Measurements from ENCODE around the gene TTC23L. TPM values are rescaled to one million over a fixed set of nuclear protein-coding genes. Genes with fewer than 3 reads are reported as not detected.

TTC23L gene
- total RNA-seq, 1 experiment from 2014 or later: not detected

GRCh38 chr5:34833090-34833489, 5.9 kb upstream of the TTC23L start:
- no peak for DNase-seq (ENCODE audit: low spot score)

DNA sequence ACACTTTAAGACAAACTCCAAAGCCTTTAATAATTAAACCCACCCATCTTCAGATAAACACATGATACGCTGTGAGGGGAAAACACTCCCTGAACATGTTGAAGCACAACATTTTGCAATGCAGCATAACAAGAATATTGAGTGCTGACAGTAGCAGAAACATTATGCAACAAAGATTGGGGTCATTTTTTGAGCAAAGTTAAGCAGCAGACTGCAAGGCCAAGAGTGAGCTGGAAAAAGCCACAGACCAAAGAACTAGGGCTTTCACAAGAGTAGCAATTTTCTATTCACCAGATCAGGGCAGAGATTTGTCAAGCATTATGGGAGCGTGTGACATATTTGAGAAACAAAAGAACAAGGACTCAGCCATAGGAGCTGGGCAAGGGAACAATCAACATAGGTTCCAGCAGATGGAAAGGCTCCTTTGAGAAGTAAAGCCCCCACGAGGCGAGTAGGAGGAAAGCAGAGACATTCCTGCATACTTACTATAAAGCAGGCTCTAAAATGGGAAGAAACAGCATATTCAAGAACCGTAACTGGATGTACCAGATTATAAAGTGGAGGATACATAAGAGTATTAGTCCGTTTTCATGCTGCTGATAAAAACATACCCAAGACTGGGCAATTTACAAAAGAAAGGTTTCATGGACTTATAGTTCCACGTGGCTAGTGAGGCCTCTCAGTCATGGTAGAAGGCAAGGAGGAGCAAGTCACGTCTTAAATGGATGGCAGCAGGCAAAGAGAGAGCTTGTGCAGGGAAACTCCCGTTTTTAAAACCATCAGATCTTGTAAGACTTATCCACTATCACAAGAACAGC, 4.8 kb upstream of the TTC23L start:
- no peak for DNase-seq (ENCODE audit: low spot score)

- DNase-seq (ENCODE audit: low spot score): no peak
Observed at GRCh38 chr5:34834794-34835089, 4.2 kb upstream of the TTC23L start.

- DNase-seq (ENCODE audit: low spot score): no peak
Observed at GRCh38 chr5:34835664-34836063, 3.3 kb upstream of the TTC23L start.

DNA sequence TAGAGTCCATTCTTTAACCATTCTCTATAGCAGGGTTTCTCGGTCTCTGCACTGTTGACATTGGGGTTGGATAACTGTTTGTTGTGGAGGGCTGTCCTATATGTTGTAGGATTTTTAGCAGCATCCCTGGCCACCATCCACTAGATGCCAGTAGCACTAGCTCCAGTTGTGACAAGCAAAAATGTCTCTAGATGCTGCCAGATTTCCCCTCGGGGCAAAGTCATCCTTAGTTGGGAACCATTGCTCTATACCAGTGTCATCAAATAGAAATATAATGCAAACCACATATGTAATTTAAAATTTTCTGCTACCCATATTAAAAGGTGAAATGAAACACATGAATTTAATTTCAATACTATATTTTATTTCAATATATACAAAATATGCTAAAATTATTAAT, 2.9 kb downstream of the TTC23L start:
- DNase-seq (ENCODE audit: low spot score): no peak

DNA sequence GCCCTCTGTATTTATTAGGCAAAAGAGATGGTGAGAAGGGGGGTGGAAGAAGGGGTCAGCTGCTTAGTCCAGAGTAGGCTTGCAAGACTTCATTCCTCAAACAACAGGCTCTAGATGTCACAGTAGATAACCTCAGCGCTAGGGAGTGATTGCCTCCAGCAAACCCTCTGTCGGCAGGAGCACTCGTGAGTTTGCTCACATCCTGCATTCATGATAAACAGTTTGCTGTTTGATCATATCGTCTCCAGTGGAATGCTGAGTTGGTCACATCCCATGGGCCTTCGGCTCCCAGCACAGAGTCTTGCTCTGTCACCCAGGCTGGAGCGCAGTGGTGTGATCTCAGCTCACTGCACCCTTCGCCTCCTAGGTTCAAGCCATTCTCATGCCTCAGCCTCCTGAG, 3.6 kb downstream of the TTC23L start:
- no peak for DNase-seq (ENCODE audit: low spot score)

GRCh38 chr5:34843497-34843896, 4.5 kb downstream of the TTC23L start:
- DNase-seq (ENCODE audit: low spot score): no peak

GRCh38 chr5:34844106-34844505, 5.1 kb downstream of the TTC23L start:
- no peak for DNase-seq (ENCODE audit: low spot score)

- no peak for DNase-seq (ENCODE audit: low spot score)
Observed at GRCh38 chr5:34844999-34845398, 6.0 kb downstream of the TTC23L start.

GRCh38 chr5:34847056-34847455, 8.1 kb downstream of the TTC23L start:
- DNase-seq (ENCODE audit: low spot score): no peak

DNA sequence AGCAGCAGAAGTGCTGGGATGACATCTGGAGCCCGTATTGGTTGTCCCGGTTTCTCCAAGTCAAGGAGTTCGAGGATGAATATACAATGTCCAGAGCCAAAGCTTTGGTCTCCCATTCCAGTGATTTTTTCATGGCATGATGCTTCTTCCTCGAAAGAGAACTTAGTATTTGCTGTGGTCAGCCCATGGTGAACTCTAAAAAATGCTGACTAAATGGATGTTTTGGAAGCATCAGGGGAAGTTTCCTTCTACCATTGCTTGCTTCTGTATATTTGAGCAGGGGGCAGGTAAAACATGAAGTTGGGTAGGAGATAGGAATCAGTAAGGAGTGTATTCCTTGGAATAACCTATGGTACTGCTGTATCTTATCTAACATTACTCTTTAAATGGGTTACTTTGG, 8.6 kb downstream of the TTC23L start:
- DNase-seq (ENCODE audit: low spot score): no peak

- DNase-seq (ENCODE audit: low spot score): no peak
Observed at GRCh38 chr5:34848230-34848629, 9.3 kb downstream of the TTC23L start.

DNA sequence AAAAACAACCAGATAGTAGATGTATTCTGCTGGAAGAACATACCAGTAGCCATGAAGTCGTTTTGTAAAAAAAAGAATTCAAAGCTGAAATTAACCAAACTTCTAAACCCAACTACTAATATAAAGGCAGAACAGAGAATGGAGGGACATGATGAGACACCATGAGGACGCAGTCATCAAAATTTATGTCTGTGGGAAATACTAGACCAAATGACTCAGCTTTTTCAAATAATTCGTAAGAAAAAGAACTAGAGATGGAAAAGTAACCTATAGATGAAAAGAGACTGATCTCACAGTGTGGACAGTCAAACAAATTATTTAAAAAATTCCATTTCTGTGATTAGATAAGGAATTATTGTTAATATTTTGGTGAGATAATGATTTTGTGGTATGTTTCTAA, 10.3 kb downstream of the TTC23L start:
- DNase-seq (ENCODE audit: low spot score): no peak

DNA sequence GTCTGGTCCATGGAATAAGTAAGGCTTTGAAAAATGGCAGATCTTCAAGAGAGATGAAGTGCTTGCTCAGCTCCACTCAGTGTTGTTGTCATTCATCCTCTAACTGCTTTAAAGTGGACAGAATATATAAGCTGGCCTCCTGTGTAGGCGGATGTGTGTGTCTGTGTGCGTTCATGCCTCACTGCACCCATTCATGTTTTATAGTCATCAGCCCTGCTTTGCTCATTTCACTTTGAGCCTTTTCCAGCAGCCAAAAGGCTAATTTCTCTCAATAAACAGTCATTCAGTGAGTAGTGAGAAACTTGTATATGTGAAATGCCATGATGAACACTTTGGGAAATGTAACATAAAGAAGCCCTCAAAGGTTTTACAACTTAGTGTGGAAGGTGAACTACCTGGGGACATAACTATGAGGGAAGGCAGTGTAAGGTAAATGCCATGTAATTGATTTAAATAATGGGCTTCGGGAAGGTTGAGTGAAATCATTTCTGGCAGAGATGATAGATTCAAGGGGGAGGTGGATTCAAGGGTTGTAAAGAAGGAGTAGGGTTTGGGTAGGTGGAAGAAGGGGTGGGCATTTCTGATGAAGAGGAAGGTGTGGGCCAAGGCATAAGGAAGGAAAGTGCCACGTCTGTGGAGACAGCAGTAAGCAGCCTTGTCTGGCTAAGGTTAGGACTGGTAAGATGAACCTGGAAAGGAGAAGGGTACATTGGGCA, 15.7 kb downstream of the TTC23L start:
- no peak for DNase-seq (ENCODE audit: low spot score)

DNA sequence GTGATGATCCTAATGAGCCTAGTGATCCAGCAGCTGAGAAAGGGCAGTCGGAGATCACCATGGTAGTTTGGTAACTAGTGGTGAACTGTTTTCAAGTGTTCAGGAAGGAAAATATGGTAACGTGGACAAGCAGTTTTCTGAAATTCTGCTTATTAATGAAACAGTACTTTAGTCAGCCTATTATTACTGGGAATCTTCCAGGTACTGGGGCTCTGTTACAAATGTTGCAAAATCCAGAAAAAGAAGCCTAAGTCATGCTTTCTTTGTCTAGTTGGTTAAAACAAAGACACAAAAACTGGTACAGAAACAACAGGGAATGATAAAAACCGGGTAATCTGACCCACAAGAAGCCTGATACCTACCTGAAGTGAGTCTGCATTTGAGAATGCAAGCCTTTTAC, 18.2 kb downstream of the TTC23L start:
- DNase-seq (ENCODE audit: low spot score): no peak

GRCh38 chr5:34857894-34858293, 18.9 kb downstream of the TTC23L start:
- no peak for DNase-seq (ENCODE audit: low spot score)

- no peak for DNase-seq (ENCODE audit: low spot score)
Observed at GRCh38 chr5:34858790-34859189, 19.8 kb downstream of the TTC23L start.

DNA sequence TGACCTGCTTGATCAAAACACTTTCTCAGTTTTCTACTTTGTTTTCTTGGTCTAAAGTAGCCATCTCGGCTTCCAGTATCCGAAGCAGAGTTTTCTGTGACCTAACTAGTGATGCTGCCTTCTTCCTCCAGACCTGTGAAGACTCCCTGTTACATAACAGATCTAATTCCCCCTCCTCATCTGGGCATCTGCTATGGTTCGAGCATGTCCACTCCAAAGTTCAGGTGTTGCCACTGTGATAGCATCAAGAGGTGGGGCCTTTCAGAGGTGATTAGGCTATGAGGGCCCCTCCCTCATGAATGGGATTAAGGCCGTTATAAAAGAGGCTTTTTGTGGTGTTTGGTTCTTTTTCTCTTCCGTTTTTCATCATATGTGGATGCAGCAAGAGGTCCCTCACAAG, 20.3 kb downstream of the TTC23L start:
- DNase-seq (ENCODE audit: low spot score): no peak

- no peak for DNase-seq (ENCODE audit: low spot score)
Observed at GRCh38 chr5:34863946-34864345, 25.0 kb downstream of the TTC23L start.

- DNase-seq (ENCODE audit: low spot score): no peak
Observed at GRCh38 chr5:34865091-34865490, 26.1 kb downstream of the TTC23L start.

- no peak for DNase-seq (ENCODE audit: low spot score)
Observed at GRCh38 chr5:34866989-34867471, 28.1 kb downstream of the TTC23L start.

DNA sequence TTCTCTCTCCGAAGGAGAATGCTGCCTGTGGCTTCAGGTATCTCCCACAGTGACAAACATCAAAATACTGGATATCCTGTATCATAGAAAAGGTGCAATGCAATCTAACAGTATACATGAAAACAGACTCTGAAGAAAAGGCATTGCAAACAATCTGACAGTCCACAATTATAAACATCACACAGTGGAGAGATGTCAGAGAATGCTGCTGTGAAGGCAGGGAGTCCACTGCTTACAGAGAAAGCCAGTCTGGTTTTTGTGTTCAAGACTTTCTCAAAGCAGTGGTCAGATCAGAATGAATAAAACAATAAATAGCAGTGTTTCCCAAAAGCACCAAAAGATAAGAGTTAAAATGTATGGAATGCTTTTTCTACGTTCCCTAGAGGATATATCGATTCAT, 28.7 kb downstream of the TTC23L start:
- no peak for DNase-seq (ENCODE audit: low spot score)

- DNase-seq (ENCODE audit: low spot score): no peak
Observed at GRCh38 chr5:34868791-34869190, 29.8 kb downstream of the TTC23L start.
